HPDE6-E6E7 (cell line): ENCODE data around the gene PRDM16.

Experiments used
- DNase-seq: peaks from one replicate; pipeline ENCODE4 v3.0.0; 2011; ENCODE audit warnings: missing footprints; ENCODE audit errors: extremely low spot score

The PRDM16 gene

DNA sequence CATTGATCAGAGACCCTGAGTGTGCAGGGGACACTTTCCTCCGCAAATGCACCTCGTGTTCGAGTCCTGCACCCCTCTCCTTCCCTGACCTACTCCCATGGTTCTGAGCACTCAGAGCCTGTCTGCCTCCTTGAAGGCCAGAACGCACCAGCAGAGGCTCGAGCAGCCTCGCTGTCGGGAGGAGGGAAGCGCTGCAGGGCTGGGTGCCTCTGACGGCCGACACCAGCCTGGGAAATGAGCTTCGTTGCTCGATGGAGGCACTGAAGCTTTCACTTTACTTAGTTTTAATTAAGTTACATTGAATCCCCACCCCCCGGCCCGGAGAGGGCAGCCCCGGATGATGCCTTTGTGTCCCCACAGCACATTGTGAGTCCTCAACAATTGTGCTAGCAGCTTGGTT lies 229.2 kb downstream of the PRDM16 start:
- DNase-seq = no peak

DNA sequence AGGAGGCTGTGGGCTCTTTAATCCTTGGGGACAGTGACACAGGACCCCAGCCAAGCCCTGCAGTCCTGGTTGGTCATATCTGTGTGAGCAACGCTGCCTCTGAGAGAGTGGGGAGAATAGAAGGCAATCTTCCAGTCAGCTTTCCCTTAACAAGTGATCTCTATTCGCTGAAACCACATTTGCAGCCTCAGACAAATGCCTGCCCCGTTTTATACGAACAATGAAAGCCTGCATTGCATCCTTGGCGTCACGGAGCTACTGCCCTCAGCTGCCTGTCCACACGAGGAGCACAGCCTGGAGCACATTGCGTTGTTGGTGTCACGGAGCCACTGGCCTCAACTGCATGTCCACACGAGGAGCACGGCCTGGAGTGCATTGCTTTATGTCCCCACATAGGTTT lies 235.2 kb downstream of the PRDM16 start:
- DNase-seq = no peak

- DNase-seq = no peak
These were observed 235.7 kb downstream of the PRDM16 start for GRCh38 chr1:3304692-3305091.

- no peak for DNase-seq
These were observed 236.2 kb downstream of the PRDM16 start for GRCh38 chr1:3305156-3305555.

- no peak for DNase-seq
These were observed 237.7 kb downstream of the PRDM16 start for GRCh38 chr1:3306583-3307291.

- no peak for DNase-seq
These were observed 238.4 kb downstream of the PRDM16 start for GRCh38 chr1:3307359-3307758.

- DNase-seq = no peak
These were observed 239.1 kb downstream of the PRDM16 start for GRCh38 chr1:3308053-3308452.

DNA sequence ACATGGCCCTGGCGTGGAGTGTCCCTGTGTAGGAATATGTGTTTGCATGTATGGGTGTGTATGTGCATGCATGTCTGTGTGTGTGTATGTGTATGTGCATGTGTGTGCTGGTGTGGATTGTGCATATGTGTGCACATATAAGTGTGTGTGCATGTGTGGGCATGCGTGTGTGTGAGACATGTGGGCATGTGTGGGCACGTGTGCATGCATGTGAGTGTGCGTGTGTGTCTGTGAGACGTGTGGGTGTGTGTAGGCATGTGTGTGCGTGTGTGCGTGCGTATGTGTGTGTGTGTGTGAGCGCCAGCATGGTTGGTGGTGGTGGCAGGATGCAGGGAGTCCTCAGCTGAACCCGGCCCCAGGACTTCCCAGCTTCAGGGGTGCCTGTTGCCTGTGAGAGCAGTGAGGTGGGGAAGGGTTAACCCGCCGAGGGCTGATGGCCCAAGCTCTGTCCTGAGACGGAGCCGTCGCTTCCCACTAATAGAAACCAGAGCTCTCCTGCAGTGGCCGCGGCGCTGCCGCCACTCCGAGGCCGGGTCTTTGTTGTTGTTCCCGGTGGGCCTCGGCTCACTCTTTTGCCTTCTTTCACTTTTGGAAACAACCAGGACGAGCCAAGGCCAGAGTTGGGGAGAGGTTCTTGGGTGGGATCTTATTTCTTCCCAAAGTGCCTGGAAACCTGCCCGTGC lies 241.9 kb downstream of the PRDM16 start:
- DNase-seq = no peak

- no peak for DNase-seq
These were observed 242.7 kb downstream of the PRDM16 start for GRCh38 chr1:3311711-3312110.

DNA sequence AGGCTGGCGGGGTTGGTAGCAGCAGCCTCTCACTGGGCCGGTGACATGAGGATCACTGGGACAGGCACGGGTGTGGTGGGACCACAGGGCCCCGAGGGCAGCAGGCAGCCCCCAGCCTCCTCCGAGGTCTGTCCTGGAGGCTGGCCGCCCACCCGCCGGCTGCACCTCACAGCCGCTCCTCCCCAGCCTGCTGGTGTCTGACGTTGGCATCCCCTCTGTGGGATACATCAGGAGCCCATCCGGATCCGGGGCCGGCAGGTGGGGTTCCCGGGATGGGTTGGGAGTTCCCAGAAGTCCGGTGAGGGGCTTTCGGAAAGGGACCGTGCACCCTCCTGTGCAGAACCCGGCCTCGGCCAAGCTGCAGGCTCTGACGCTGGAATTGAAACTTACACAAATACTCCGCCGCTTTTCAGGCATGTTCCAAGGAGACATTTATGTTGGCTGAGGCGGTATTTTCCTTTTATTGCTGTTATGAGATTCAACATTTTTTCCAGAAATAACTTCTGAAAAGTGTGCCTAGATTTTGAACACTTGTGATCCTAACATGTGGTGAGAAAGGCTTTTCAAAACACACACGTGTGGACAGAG lies 243.4 kb downstream of the PRDM16 start:
- DNase-seq = no peak

- DNase-seq = peak; percentile 16
These were observed 244.0 kb downstream of the PRDM16 start for GRCh38 chr1:3312898-3313575.

DNA sequence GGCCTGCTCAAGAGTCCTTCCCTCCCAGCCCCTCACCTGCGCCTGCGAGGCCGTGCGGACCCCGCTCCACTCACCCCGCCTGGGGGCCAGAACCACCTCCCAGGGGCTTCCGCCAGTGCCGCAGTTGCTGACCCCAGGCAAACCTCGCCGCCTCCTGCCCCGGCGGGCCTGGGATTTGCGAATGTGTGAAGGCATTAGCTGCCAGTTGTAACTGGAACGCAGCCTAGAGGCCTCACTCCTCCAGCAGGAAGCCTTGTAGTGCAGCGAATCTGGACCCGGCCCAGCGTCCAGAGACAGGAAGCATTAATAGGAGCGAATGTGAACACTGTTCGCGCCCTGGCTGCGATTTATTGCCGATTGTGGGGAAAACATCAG lies 244.6 kb downstream of the PRDM16 start:
- DNase-seq = no peak

DNA sequence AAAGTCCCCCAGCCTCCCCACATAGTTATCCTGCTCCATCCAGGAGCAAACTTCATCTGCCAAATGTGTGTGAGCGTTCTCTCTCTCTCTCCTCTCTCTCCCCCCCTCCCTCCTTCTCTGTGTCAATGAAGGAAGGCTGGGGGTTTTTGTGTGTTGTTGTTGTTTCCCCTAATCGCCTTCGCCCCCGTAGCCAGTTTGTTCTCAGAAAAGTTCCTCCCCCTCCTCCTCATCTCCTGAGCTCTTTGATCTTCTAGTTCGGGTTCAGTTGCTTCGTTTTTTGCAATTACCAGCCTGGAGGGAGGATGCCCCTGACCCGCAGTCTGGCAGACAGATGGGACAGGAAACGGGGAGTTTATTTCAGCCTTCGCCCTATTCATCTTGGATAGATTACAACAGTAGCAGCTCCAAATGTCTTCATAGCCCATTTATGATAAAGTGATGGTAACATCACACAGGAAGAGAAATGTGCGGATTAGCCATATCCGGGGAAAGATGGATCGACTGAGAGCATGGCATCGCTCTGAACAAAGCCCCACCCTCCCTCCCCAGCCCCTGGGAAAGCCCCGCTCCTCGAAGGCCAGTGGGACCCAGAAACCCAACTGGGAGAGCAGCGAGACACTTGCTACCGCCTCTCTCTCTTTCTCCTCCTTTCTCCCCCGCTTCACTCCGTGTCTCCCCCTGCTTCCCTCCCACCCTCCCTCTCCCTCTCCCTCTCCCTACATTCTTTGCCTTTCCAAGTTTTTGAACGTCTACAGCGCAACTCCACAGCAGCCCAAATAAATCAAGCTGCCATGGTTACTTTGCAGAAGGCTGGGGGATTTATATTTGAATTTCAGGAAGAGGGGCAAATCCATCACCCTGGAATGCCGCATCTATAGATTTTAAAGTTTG lies 245.7 kb downstream of the PRDM16 start:
- DNase-seq = no peak

DNA sequence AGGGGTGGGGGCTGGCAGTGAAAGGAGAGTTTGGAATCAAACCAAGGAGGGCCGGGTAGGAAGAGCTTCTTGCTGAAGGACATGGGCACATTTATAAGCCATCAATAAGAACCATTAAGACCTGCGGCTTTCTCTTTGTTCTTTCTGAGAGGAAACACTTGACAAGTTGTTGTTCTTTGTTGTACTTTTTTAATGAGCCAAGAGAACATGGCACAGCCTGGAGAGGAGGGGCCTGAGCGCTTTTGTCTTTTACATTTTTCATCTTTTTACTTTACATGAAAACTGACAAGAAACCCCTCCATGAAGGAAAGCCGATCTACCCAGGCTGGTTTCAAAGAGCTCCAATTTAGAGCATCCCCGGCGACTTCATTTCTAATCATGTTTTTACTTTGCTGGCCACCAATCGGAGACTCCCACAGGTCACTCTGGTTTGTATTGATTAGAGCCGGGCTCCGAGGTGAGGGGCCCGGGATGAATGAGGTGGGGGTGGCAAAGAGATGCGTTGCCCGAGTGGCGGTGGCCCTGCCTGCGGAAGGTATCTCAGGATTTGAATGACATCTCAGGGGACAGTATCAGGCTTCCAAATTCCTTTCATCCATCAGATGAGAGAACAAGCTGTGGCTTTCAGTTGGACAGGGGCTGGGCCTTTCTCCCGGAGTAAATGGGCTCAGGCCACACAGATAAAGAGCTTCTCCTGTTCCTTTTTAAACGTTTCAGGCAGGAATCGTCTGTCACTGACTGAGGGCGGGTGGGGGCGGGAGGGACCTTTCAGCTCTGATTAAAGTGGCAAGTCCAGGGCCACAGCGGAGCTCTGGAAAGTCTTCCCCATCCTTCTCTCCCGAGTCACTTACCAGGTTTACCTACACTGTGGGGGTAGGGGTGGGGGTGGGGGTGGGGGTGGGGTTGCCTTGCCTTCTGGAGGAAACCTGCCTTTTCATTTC lies 246.7 kb downstream of the PRDM16 start:
- DNase-seq = no peak

GRCh38 chr1:3316340-3316943 lies 247.4 kb downstream of the PRDM16 start:
- no peak for DNase-seq

- no peak for DNase-seq
These were observed 248.5 kb downstream of the PRDM16 start for GRCh38 chr1:3317456-3317855.

- no peak for DNase-seq
These were observed 249.3 kb downstream of the PRDM16 start for GRCh38 chr1:3318329-3318728.

DNA sequence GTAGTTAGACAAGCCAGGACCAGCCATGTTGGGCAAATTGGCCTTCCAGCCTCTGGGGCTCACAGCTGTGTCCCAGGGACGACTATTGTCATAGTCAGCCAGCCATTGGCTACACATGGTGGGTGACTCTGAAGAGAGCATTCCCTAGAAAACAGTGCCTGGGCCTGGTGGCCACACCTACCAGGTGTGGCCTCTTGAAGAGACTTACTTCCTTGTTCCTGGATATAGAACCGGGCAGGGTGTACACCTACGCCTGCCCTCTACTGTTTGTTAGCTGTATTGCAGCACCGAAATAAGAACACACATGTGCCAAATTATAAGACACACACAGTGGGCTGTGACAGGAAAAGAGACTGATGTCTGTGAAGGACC lies 250.9 kb downstream of the PRDM16 start:
- DNase-seq = no peak

DNA sequence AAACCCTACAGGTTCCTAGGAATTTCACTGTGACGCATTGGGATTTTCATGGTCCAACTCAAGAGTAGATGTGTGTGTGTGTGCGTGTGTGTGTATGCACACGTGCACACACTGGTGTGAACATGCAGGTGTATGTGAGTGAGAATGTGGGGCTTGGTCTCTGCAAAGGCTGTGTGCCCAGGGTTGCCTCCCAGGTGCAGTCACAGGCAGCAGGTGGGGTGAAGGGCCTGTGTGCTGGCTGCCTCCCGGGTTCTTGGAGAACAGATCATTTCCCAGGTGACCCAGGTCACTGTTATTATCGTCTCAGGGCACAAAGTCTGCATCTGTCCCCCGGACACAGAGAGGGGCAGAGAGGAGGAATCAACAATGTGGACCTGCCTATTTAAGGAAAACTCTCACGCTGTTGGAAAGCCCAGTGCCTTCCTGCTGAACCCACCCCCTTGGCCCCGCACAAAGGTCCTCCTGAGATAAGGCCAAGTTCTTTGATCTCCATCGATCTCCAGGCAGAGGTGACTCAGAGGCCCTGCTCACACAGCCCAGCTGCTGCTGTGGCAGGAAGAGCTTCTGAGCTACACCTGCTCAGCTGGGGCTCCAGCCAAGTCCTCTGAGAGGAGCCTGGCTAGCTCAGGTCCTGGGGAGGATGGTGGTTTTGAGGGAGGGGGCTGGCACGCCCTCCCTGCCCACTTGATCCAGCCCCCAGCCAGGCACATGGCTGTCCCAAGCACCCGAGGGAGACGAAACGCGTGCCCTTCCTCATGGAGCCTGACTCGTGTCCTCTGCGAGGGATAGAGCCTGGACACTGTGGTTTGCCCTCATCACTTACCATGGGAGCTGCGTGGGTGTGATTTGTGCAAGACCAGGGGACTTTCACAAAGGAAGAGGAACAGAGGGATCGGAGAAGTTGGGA lies 251.5 kb downstream of the PRDM16 start:
- no peak for DNase-seq
